ENCODE measurements around the gene NUCKS1.

NUCKS1 gene

GRCh38 chr1:205668951-205669340, 81.0 kb downstream of the NUCKS1 start:
- peak; percentile 54 for DNase-seq (ENCODE audit: low spot score)

- peak; percentile 83 for DNase-seq (ENCODE audit: low spot score)
Observed at GRCh38 chr1:205667909-205668643, 81.9 kb downstream of the NUCKS1 start.

DNA sequence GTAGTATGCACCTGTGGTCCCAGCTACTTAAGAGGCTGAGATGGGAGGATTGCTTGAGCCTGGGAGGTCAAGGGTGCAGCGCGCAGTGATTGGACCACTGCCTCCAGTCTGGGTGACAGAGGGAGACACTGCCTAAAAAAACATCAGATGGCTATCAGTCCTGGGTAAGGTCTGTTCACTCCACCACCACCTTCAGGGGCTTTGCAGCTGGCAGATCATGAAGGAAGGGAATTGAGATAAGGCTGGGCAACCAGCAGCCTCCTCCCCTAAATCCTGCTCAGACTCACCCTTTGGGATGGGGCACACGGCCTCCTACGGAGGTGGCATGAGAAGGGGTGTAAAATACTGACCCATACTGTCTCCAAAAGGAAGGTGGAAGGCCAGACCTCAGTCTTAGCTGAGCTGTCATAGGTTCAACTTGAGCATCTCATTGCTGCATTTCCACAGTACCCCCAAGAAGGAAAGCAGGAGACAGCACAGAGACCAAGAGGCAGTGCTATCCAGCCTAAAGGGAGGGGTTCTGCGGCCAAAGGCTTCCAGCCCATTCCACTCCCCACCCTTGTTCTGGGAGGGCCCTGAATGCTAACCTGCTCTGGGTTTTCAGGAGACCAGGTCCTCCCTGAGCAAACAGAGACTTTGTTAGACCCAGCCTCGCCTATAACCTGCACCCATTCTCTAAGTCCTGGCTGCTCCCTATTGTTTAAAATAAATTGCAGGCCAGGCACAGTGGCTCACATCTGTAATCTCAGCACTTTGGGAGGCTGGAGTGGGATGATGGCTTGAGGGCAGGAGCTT, 83.4 kb downstream of the NUCKS1 start:
- no peak for DNase-seq (ENCODE audit: low spot score)

DNA sequence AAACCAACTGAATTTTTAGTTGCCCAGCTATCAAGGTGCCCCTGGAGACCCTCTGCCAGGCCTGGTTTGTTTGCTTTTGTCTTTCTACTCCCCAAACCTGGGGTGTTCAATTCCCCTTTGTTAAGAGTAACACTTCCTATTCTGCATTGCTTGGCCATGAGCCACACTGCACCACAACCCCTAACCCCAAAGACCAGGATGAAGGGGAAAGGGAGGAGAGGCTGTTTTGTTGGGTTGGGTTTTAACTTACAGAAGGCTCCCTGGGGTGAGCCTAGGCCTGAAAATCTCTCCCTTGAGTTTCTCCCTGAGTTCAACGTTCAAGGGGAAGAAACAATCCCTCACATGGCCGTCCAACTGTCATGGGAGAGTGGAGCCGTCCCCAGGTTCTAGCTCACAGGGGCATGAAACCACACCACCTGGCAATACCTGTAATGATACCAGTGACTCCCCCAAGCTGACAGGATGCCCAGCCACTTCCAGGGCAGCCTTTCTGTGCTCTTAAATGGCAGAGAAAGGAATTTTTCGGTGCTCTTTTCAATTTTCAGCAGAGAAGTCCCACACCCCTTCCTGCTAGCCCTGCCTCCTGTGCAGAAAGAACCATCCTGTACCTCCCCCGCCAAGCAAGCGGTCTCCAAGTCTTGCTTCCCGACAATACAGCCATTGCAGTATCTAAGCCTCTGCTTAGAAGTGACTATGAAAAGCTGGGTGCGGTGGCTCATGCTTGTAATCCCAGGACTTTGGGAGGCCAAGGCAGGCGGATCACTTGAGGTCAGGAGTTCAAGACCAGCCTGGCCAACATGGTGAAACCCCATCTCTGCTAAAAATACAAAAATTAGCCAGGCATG, 84.6 kb downstream of the NUCKS1 start:
- no peak for DNase-seq (ENCODE audit: low spot score)

DNA sequence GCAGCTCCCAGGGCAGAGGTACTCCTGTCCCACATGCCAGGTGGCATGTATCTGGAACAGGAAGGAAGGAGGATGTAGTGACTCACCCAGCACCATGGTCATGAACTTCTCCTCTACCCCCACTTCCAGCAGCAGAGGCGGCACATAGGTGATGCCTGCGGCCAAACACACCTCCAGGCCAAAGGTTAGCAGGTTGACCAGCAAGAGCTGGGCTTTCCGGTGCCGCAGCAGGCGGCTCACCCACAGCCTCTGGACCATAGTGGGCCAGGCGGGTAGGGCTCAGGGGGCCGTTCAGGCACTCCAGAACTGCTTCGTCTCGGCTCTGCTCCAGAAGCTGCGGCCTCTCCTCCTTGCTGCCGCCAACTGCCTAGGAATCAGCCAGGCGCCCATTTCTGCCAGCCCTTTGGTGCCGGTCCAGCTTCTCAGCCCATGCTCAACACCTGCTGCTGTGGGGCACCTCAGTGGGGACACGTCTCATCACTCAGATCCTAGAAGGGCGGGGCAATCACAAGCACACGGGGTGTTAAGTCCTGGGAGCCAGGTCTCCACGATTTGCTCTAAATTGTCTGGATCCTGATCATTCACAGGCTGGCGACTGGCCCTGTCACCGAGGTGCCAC, 85.5 kb downstream of the NUCKS1 start:
- no peak for DNase-seq (ENCODE audit: low spot score)

- DNase-seq (ENCODE audit: low spot score): no peak
Observed at GRCh38 chr1:205663286-205663936, 86.6 kb downstream of the NUCKS1 start.

Measured in pons (tissue), 1 donor.